Endothelial cell of umbilical vein (primary cell): ENCODE results near the gene ECI1. TPM values are rescaled to one million over a fixed set of nuclear protein-coding genes. Genes with fewer than 3 reads are reported as not detected.
A peak's percentile ranks its signal among the peaks of the same experiment; 100 is the strongest.
"Not testable (repeated sequence)": the region's sequence is repeated elsewhere in the genome, so short reads cannot be mapped to it uniquely, and the experiment has no call there.

Experiments
- BruUV-seq: library from RNA; stranded (reverse); fragments of 400-500 nt; replicated peaks from 2 replicates; lab custom pipeline; 2021; lab: Mats Ljungman, UMichigan
- CTCF ChIA-PET: fragments of 300-600, 350-600 bp; sonication (Branson Sonifier 250); formaldehyde crosslinking; loops from one replicate; lab custom pipeline; 2021; ENCODE audit warnings: antibody characterized with exemption, inconsistent platforms; lab: Charles Lee
- POLR2A ChIA-PET: fragments of 300-600, 350-600 bp; sonication (Branson Sonifier 250); formaldehyde crosslinking; loops from one replicate; lab custom pipeline; 2021; ENCODE audit warnings: antibody characterized with exemption, inconsistent platforms; lab: Charles Lee
- DNase-seq: peaks from one replicate; pipeline ENCODE4 v3.0.0-alpha.2; 2011; ENCODE audit warnings: low read depth, low spot score
- FAIRE-seq: peaks from 2 replicates; lab custom pipeline; 2011; peaks lifted over from hg19 to GRCh38; lab: Jason Lieb, UNC
- H2AFZ ChIP-seq: 2 replicates; pipeline ENCODE4 v1.6.0; 2012; ENCODE audit warnings: low read depth, low read length, control low read depth, inconsistent platforms
- H3K27ac ChIP-seq: 2 replicates; pipeline ENCODE4 v1.5.1; 2011; ENCODE audit warnings: low read depth, mild to moderate bottlenecking, control low read depth, low read length, moderate library complexity; ENCODE audit not compliant: insufficient read depth
- H3K27me3 ChIP-seq, 2 experiments: 2 replicates each; pipeline versions ENCODE4 v1.6.0 to v1.6.1; 2011; ENCODE audit warnings: low read length in 2 of 2, mixed read lengths in 1 of 2; ENCODE audit not compliant: control insufficient read depth in 2 of 2, insufficient read depth in 2 of 2
- H3K36me3 ChIP-seq, 2 experiments: 2 replicates in 1 of 2; 3 replicates in 1 of 2; pipeline ENCODE4 v1.5.1; 2011; ENCODE audit warnings: low read length in 2 of 2, mild to moderate bottlenecking in 1 of 2, moderate library complexity in 1 of 2; ENCODE audit not compliant: control insufficient read depth in 2 of 2, insufficient read depth in 2 of 2; ENCODE audit errors: extremely low read depth in 1 of 2
- H3K4me1 ChIP-seq: 3 replicates; pipeline ENCODE4 v1.5.1; 2011; ENCODE audit warnings: mild to moderate bottlenecking, low read length; ENCODE audit not compliant: control insufficient read depth, insufficient read depth; ENCODE audit errors: extremely low read depth
- H3K4me2 ChIP-seq: 2 replicates; pipeline ENCODE4 v1.6.1; 2011; ENCODE audit warnings: low read length, control low read depth, mixed read lengths; ENCODE audit not compliant: insufficient read depth
- H3K4me3 ChIP-seq, 3 experiments: fragments of 200-600 bp in 1 of 3; sonication (generic), shearing (Covaris generic) in 1 of 3; replicated peaks in 1 of 3; 2 replicates each; pipeline ENCODE4 v1.5.1; 2011 to 2016; ENCODE audit warnings: control low read depth in 3 of 3, low read length in 3 of 3, mild to moderate bottlenecking in 2 of 3, inconsistent platforms in 1 of 3, low read depth in 1 of 3, moderate library complexity in 1 of 3; ENCODE audit not compliant: insufficient read depth in 1 of 3
- H3K79me2 ChIP-seq: 2 replicates; pipeline ENCODE4 v1.6.0; 2012; ENCODE audit warnings: low read length, inconsistent platforms; ENCODE audit not compliant: control insufficient read depth, insufficient read depth
- H3K9ac ChIP-seq: replicated peaks from 2 replicates; pipeline ENCODE3; 2011; ENCODE audit warnings: low read length, control low read depth; ENCODE audit not compliant: insufficient read depth; ENCODE audit errors: extremely low read depth
- H3K9me1 ChIP-seq: replicated peaks from 3 replicates; pipeline ENCODE4 v1.6.0; 2011; ENCODE audit warnings: mild to moderate bottlenecking, low read length; ENCODE audit not compliant: control insufficient read depth, insufficient read depth; ENCODE audit errors: extremely low read depth
- H3K9me3 ChIP-seq: replicated peaks from 2 replicates; pipeline ENCODE4 v1.5.1; 2012; ENCODE audit warnings: low read length, inconsistent platforms; ENCODE audit not compliant: control insufficient read depth, insufficient read depth
- H4K20me1 ChIP-seq: replicated peaks from 2 replicates; pipeline ENCODE3; 2011; ENCODE audit warnings: mild to moderate bottlenecking, low read length; ENCODE audit not compliant: control insufficient read depth, insufficient read depth; ENCODE audit errors: extremely low read depth
- CTCF ChIP-seq, 2 donors: IDR thresholded peaks; 1 replicate in 1 of 2; 2 replicates in 1 of 2; pipeline ENCODE4 v1.5.1; 2011; ENCODE audit warnings: low read length in 2 of 2, mild to moderate bottlenecking in 2 of 2, moderate library complexity in 2 of 2, control low read depth in 1 of 2, inconsistent platforms in 1 of 2, low read depth in 1 of 2; ENCODE audit not compliant: insufficient read depth in 1 of 2; ENCODE audit errors: extremely low read depth in 1 of 2
- EZH2 ChIP-seq: IDR thresholded peaks from 2 replicates; pipeline ENCODE4 v1.6.1; 2012; ENCODE audit warnings: borderline replicate concordance, low read depth, mild to moderate bottlenecking, moderate library complexity, low read length, inconsistent platforms; ENCODE audit not compliant: severe bottlenecking
- FOS ChIP-seq: IDR thresholded peaks from 2 replicates; pipeline ENCODE4 v1.6.1; 2011; ENCODE audit warnings: mild to moderate bottlenecking, low read length, moderate library complexity, borderline replicate concordance; ENCODE audit not compliant: insufficient read depth
- GATA2 ChIP-seq: IDR thresholded peaks from 2 replicates; pipeline ENCODE4 v1.7.0; 2011; ENCODE audit warnings: low read depth, mild to moderate bottlenecking, moderate library complexity, mixed read lengths, low read length; ENCODE audit not compliant: insufficient read length, insufficient read depth
- JUN ChIP-seq: IDR thresholded peaks from 2 replicates; pipeline ENCODE4 v1.6.1; 2011; ENCODE audit warnings: borderline replicate concordance, low read depth; ENCODE audit not compliant: insufficient read length, insufficient read depth
- MAX ChIP-seq: IDR thresholded peaks from 2 replicates; pipeline ENCODE4 v1.6.1; 2011; ENCODE audit not compliant: insufficient read depth, insufficient read length
- MYC ChIP-seq: IDR thresholded peaks from one replicate; pipeline ENCODE4 v1.6.1; 2011; ENCODE audit warnings: mild to moderate bottlenecking, low read depth, low read length
- POLR2A ChIP-seq: IDR thresholded peaks from 2 replicates; pipeline ENCODE4 v1.6.1; 2012; ENCODE audit warnings: low read depth, mild to moderate bottlenecking, control low read depth, low read length
- POLR2AphosphoS5 ChIP-seq: IDR thresholded peaks from 2 replicates; pipeline ENCODE4 v1.6.1; 2012; ENCODE audit warnings: low read depth, mild to moderate bottlenecking, control low read depth, low read length, moderate library complexity; ENCODE audit not compliant: insufficient read depth
- dilution Hi-C: fragments of 300-500 bp; cut with MboI; formaldehyde crosslinking; loops from one replicate; pipeline ENCODE4 v1.15.0; 2019; ENCODE audit warnings: low sequenced_read_pairs; ENCODE audit not compliant: extremely low pct_ligation_motif_present
- intact Hi-C: fragments of 100-400 bp; cut with micrococcal nuclease; formaldehyde crosslinking; loops from one replicate; pipeline ENCODE4 v1.10.0; 2022
- polyA plus RNA-seq, 4 experiments: library from polyadenylated mRNA; depleted of rRNA in 3 of 4; stranded (reverse) in 3 of 4; unstranded in 1 of 4; fragments of >200 nt; gene quantifications; 2 replicates each; pipeline versions ENCODE4 v1.2.1 to v1.2.3, GENCODE V29; 2011 to 2012; ENCODE audit warnings: missing spikeins in 1 of 4
- total RNA-seq: library from RNA; stranded (reverse); gene quantifications from 2 replicates; pipeline ENCODE4 v1.2.3, GENCODE V29; 2021

The ECI1 gene
- total and polyA plus RNA-seq, 2 donors (not counting 3 experiments of a cell fraction or from before 2014, with no cell fraction given): 43.6 to 48.3 TPM

GRCh38 chr16:2267913-2268666 is 16.7 kb upstream of the ECI1 start, which contains the start of gene RNPS1:
TSS of gene RNPS1 (minus strand) at chr16:2268126. CDS start at chr16:2264643, 3,483 bp downstream.
- peak within 1 kb of the TSS; percentile 16 to 73 (median 44) for H3K4me3 ChIP-seq
- H4K20me1 ChIP-seq: peaks cover 10% of the 10 kb centered on the region
- ChIA-PET POLR2A (interaction anchor here (1.4 kb wide), 1 partner anchor 17 kb away, joined by 6 read pairs; the partner anchor contains the start of gene ECI1), CTCF (interaction anchor here (0.9 to 1.8 kb wide), 2 partner anchors 17 to 42 kb away, joined by 3 to 12 read pairs; partner anchors contain the start of gene ECI1)
- peak; percentile 96 for DNase-seq
- BruUV-seq: TSS peak; percentile 15
- dilution Hi-C loops (no loop called here), intact Hi-C loops (loop anchor here (1.0 to 2.0 kb wide), 5 partner anchors 17 to 233 kb away; partner anchors contain the start of genes ABCA3, CCNF, E4F1 and ECI1)
- no peaks in the 10 kb centered on the region for H3K27me3 ChIP-seq
- no peaks in the 10 kb centered on the region for H3K9me3 ChIP-seq
- peak; percentile 92 for FAIRE-seq
- TF ChIP-seq EZH2 (no peak), POLR2AphosphoS5 (peak; percentile 76), FOS (no peak), MYC (peak; percentile 49), MAX (no peak), GATA2 (no peak), JUN (peak; percentile 36), CTCF (IDR thresholded peaks at IDR 0.05; ENCODE audit: extremely low read depth in 1 of 2, insufficient read depth in 1 of 2, low read depth in 1 of 2, low read length in 2 of 2) (no peak), POLR2A (peak; percentile 85)
- H3K4me1 ChIP-seq: peaks cover 9% of the 10 kb centered on the region
- peaks cover 47% of the 10 kb centered on the region for H3K79me2 ChIP-seq
- H3K4me2 ChIP-seq: peak within 1 kb of the TSS; percentile 85
- peaks cover 3 to 10% of the 10 kb centered on the region in 2 experiments for H3K36me3 ChIP-seq
- H3K27ac ChIP-seq: peak within 1 kb of the TSS; percentile 78
- H3K9me1 ChIP-seq: no peaks in the 10 kb centered on the region
- H2AFZ ChIP-seq: peak within 1 kb of the TSS; percentile 98
- H3K9ac ChIP-seq: peak within 1 kb of the TSS; percentile 90

GRCh38 chr16:2267505-2267912 is 16.1 kb upstream of the ECI1 start:
- FAIRE-seq: peak; percentile 31
- dilution Hi-C loops, BruUV-seq, CTCF ChIA-PET, intact Hi-C loops, POLR2A ChIA-PET, H3K9me1 ChIP-seq, H3K9me3 ChIP-seq, H3K27me3 ChIP-seq, DNase-seq, H3K4me1 ChIP-seq: not testable (repeated sequence)
- H3K9ac ChIP-seq: peak overlapping the region; percentile 90
- H3K27ac ChIP-seq: peak overlapping the region; percentile 78
- peak overlapping the region; percentile 16 to 73 (median 44) for H3K4me3 ChIP-seq
- H3K79me2 ChIP-seq: peaks cover 52% of the 10 kb centered on the region
- H3K4me2 ChIP-seq: peak overlapping the region; percentile 85
- H3K36me3 ChIP-seq: peaks cover 7 to 13% of the 10 kb centered on the region in 2 experiments
- H4K20me1 ChIP-seq: peaks cover 10% of the 10 kb centered on the region
- H2AFZ ChIP-seq: peak overlapping the region; percentile 98
